IMR-90 (cell line): ENCODE measurements around the gene SLC29A2. TPM values are rescaled to one million over a fixed set of nuclear protein-coding genes. Genes with fewer than 3 reads are reported as not detected.
A peak's percentile ranks its signal among the peaks of the same experiment; 100 is the strongest.

Source experiments
- ATAC-seq: fragments of 200-7000 bp; cut with Tn5 transposase; 2 replicates; pipeline ENCODE4 v1.9.1; 2020; ENCODE audit warnings: low read depth, mild to moderate bottlenecking, moderate library complexity
- BruUV-seq: library from RNA; stranded (reverse); fragments of 400-500 nt; replicated peaks from 2 replicates; lab custom pipeline; 2021; lab: Mats Ljungman, UMichigan
- CTCF ChIA-PET: fragments of 300-600 bp; formaldehyde crosslinking; extraction: SDS; loops from one replicate; lab custom pipeline; 2021; ENCODE audit warnings: antibody characterized with exemption; lab: Yijun Ruan, JAX
- POLR2A ChIA-PET: fragments of 300-600 bp; sonication (Branson Sonifier 250); formaldehyde crosslinking; loops from one replicate; lab custom pipeline; 2022; ENCODE audit warnings: antibody characterized with exemption; ENCODE audit not compliant: unreplicated experiment; lab: Charles Lee
- DNase-seq: peaks from one replicate; pipeline ENCODE4 v3.0.0; 2013
- H2AFZ ChIP-seq: replicated peaks from 2 replicates; pipeline ENCODE3; 2013; ENCODE audit warnings: low read length, mild to moderate bottlenecking; ENCODE audit not compliant: poor library complexity
- H2AK5ac ChIP-seq: 2 replicates; pipeline ENCODE4 v1.6.1; 2013; ENCODE audit warnings: low read depth, low read length, inconsistent platforms
- H2AK9ac ChIP-seq: replicated peaks from 2 replicates; pipeline ENCODE3; 2013; ENCODE audit warnings: mild to moderate bottlenecking, low read depth, low read length, moderate library complexity; ENCODE audit not compliant: poor library complexity
- H2BK120ac ChIP-seq: 2 replicates; pipeline ENCODE4 v1.6.1; 2013; ENCODE audit warnings: low read depth, low read length, inconsistent platforms
- H2BK15ac ChIP-seq: 3 replicates; pipeline ENCODE4 v1.6.1; 2013; ENCODE audit warnings: low read depth, low read length, inconsistent platforms
- H2BK20ac ChIP-seq: 2 replicates; pipeline ENCODE4 v1.6.1; 2013; ENCODE audit warnings: low read depth, mild to moderate bottlenecking, inconsistent platforms, low read length, moderate library complexity
- H2BK5ac ChIP-seq: 2 replicates; pipeline ENCODE4 v1.6.1; 2013; ENCODE audit warnings: mild to moderate bottlenecking, low read depth, low read length, inconsistent platforms; ENCODE audit not compliant: poor library complexity, severe bottlenecking
- H3K14ac ChIP-seq: replicated peaks from 2 replicates; pipeline ENCODE4 v1.6.1; 2013; ENCODE audit warnings: low read depth, low read length, inconsistent platforms
- H3K18ac ChIP-seq: 2 replicates; pipeline ENCODE4 v1.6.1; 2013; ENCODE audit warnings: low read depth, low read length, control low read depth
- H3K23ac ChIP-seq: 2 replicates; pipeline ENCODE4 v1.6.1; 2013; ENCODE audit warnings: low read depth, low read length, inconsistent platforms
- H3K27ac ChIP-seq: 2 replicates; pipeline ENCODE4 v1.5.1; 2013; ENCODE audit warnings: mild to moderate bottlenecking, control low read depth, low read length; ENCODE audit not compliant: insufficient read depth
- H3K27me3 ChIP-seq: 2 replicates; pipeline ENCODE4 v1.6.1; 2013; ENCODE audit warnings: low read length; ENCODE audit not compliant: control insufficient read depth, insufficient read depth
- H3K36me3 ChIP-seq: 2 replicates; pipeline ENCODE4 v1.6.1; 2013; ENCODE audit warnings: low read length, mixed read lengths; ENCODE audit not compliant: control insufficient read depth, insufficient read depth
- H3K4ac ChIP-seq: 2 replicates; pipeline ENCODE4 v1.6.1; 2013; ENCODE audit warnings: low read depth, low read length, inconsistent platforms
- H3K4me1 ChIP-seq: 2 replicates; pipeline ENCODE4 v1.6.1; 2013; ENCODE audit warnings: low read length, mixed read lengths; ENCODE audit not compliant: control insufficient read depth, insufficient read depth
- H3K4me2 ChIP-seq: 2 replicates; pipeline ENCODE4 v1.6.1; 2013; ENCODE audit warnings: low read depth, mild to moderate bottlenecking, control low read depth, low read length, moderate library complexity
- H3K4me3 ChIP-seq: 2 replicates; pipeline ENCODE4 v1.5.1; 2013; ENCODE audit warnings: low read depth, mild to moderate bottlenecking, control low read depth, low read length, moderate library complexity; ENCODE audit not compliant: insufficient read depth
- H3K56ac ChIP-seq: 2 replicates; pipeline ENCODE4 v1.6.1; 2013; ENCODE audit warnings: low read length, inconsistent platforms; ENCODE audit not compliant: insufficient read depth; ENCODE audit errors: extremely low read depth
- H3K79me1 ChIP-seq, 2 experiments: 2 replicates each; pipeline ENCODE4 v1.6.1; 2013; ENCODE audit warnings: low read length in 2 of 2, inconsistent platforms in 1 of 2, low read depth in 1 of 2
- H3K9ac ChIP-seq: 2 replicates; pipeline ENCODE4 v1.6.1; 2013; ENCODE audit warnings: low read depth, low read length, control low read depth
- H3K9me1 ChIP-seq: 2 replicates; pipeline ENCODE4 v1.6.1; 2013; ENCODE audit warnings: low read length, inconsistent platforms; ENCODE audit not compliant: insufficient read depth
- H3K9me3 ChIP-seq: 2 replicates; pipeline ENCODE4 v1.6.1; 2013; ENCODE audit warnings: low read length; ENCODE audit not compliant: control insufficient read depth, insufficient read depth
- H4K20me1 ChIP-seq: 2 replicates; pipeline ENCODE4 v1.6.1; 2013; ENCODE audit warnings: low read length, inconsistent platforms; ENCODE audit not compliant: insufficient read depth
- H4K5ac ChIP-seq: 2 replicates; pipeline ENCODE4 v1.6.1; 2013; ENCODE audit warnings: mild to moderate bottlenecking, low read depth, low read length, control low read depth
- H4K8ac ChIP-seq, 2 experiments: 2 replicates each; pipeline ENCODE4 v1.6.1; 2013; ENCODE audit warnings: low read depth in 2 of 2, low read length in 2 of 2, control low read depth in 1 of 2, inconsistent platforms in 1 of 2
- H4K91ac ChIP-seq: 2 replicates; pipeline ENCODE4 v1.6.1; 2013; ENCODE audit warnings: low read depth, low read length, inconsistent platforms; ENCODE audit not compliant: insufficient read depth
- CEBPB ChIP-seq: IDR thresholded peaks from 2 replicates; pipeline ENCODE4 v1.6.1; 2012; ENCODE audit warnings: low read depth, low read length, improper control_type of control experiment
- MAZ ChIP-seq: IDR thresholded peaks from 2 replicates; pipeline ENCODE4 v1.6.1; 2012; ENCODE audit warnings: low read depth, mild to moderate bottlenecking, low read length, improper control_type of control experiment, moderate library complexity, borderline replicate concordance
- SMC3 ChIP-seq: fragments of 150-350 bp; IDR thresholded peaks from 2 replicates; pipeline ENCODE4 v1.6.1; 2016; ENCODE audit warnings: low read depth, mild to moderate bottlenecking, antibody characterized with exemption, low read length, moderate library complexity
- WGBS, 2 experiments: methylation state at CpG; one replicate each; pipeline versions ENCODE4 v1.1.5 to v1.1.7; 2013; ENCODE audit warnings: missing lambda C conversion rate in 2 of 2; ENCODE audit not compliant: insufficient read length in 1 of 2; ENCODE audit errors: extremely low coverage in 2 of 2; 5-methylcytosine and 5-hydroxymethylcytosine counted together
- dilution Hi-C: fragments of 300-500 bp; cut with HindIII; formaldehyde crosslinking; loops from one replicate; pipeline ENCODE4 v1.14.3; 2018; ENCODE audit warnings: low sequenced_read_pairs; ENCODE audit not compliant: unreplicated experiment
- in situ Hi-C: fragments of 300-500 bp; cut with MboI; formaldehyde crosslinking; loops from 3 replicates; pipeline ENCODE4 v1.14.3; 2019; ENCODE audit warnings: low sequenced_read_pairs, inconsistent platforms, mixed read lengths
- intact Hi-C: fragments of 100-400 bp; cut with micrococcal nuclease; formaldehyde crosslinking; loops from 2 replicates; pipeline ENCODE4 v1.10.0; 2022
- polyA plus RNA-seq, 3 experiments: library from polyadenylated mRNA; depleted of rRNA; stranded (reverse); fragments of >200 nt; gene quantifications; 2 replicates each; pipeline ENCODE4 v1.2.3, GENCODE V29; 2012; ENCODE audit warnings: low replicate concordance in 1 of 3
- total RNA-seq: library from RNA; depleted of rRNA; stranded (reverse); fragments of >200 nt; gene quantifications from 2 replicates; pipeline ENCODE4 v1.2.3, GENCODE V29; 2012
- TF ChIP-seq, protein P1 (sequence below): fragments of 150-350 bp; IDR thresholded peaks from 2 replicates; pipeline ENCODE4 v1.6.1; 2017; ENCODE audit warnings: mild to moderate bottlenecking, antibody characterized with exemption, low read length, low read depth
- TF ChIP-seq, protein P2 (sequence below): conservative IDR thresholded peaks from 2 replicates; pipeline ENCODE4 v1.5.1; 2012; ENCODE audit warnings: mild to moderate bottlenecking, low read depth, low read length, improper control_type of control experiment
- TF ChIP-seq, protein P3 (sequence below): fragments of 150-350 bp; IDR thresholded peaks from 2 replicates; pipeline ENCODE4 v1.6.1; 2016; ENCODE audit warnings: low read depth, mild to moderate bottlenecking, low read length, moderate library complexity, borderline replicate concordance

SLC29A2 gene
- total and polyA plus RNA-seq, 2 of the 4 experiments (the other 2 are of a cell fraction): under 0.01 to 1.2 TPM

DNA sequence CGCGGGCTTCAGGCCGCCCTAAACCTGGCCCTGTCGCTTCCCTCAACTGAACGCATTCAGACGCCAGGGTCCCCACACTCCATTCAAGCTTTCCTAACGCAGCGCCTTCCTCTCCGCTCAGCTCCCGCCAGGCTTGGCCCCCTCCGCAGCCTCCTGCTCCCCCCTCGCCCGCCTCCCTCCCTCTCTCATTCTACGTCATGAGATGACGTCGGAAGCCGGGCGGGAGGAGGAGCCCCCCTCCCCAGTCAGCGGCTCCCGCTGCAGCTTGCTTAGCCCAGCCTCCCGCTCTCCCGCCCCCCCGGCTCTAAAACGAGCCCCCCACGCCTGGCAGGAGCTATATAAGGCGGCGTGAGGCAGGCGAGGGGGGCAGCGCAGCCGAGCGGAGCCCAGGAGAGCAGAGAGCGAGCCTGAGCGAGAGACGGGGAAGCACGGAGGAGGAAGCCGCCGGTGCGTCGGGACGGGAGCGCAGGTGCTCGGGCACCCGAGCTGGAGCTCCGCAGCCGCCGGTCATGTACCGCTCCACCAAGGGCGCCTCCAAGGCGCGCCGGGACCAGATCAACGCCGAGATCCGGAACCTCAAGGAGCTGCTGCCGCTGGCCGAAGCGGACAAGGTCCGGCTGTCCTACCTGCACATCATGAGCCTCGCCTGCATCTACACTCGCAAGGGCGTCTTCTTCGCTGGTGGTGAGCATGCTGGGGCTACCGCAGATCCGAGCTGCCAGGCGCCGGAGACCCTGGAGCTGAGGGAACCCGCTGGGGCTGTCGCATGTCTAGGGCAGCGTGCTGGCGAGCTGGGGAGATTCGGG is 49.3 kb upstream of the SLC29A2 start, which contains the start of gene NPAS4:
TSS of gene NPAS4 (plus strand) at position 365 of the 806 bp plus-strand sequence. CDS start at position 510, 145 bp downstream.
- peaks cover 26% of the 10 kb centered on the region for H3K9me1 ChIP-seq
- no peak within 1 kb of the TSS for H4K5ac ChIP-seq
- ChIA-PET CTCF (interaction anchor here (1.5 kb wide), 1 partner anchor 12 kb away, joined by 8 read pairs; no protein-coding TSS in a partner anchor), POLR2A (no interaction called here)
- in situ Hi-C loops: no loop called here
- H3K4me3 ChIP-seq: no peak within 1 kb of the TSS
- H3K36me3 ChIP-seq: peaks cover 3% of the 10 kb centered on the region; the same call in 1 of the 2 replicates
- H2AFZ ChIP-seq: peak within 1 kb of the TSS; percentile 60
- no peak within 1 kb of the TSS for H3K23ac ChIP-seq
- H2BK120ac ChIP-seq: no peak within 1 kb of the TSS
- H4K20me1 ChIP-seq: peaks cover 56% of the 10 kb centered on the region
- H4K8ac ChIP-seq: no peak within 1 kb of the TSS
- 11% methylated on average over 28 of the region's 71 CpGs; no CpG with 5 or more reads in 1 of the 2 experiments for WGBS, 2 experiments
- no peak for ATAC-seq
- H3K4me2 ChIP-seq: no peak within 1 kb of the TSS
- intact Hi-C loops: no loop called here
- H3K14ac ChIP-seq: no peak within 1 kb of the TSS
- no peak within 1 kb of the TSS for H3K4ac ChIP-seq
- no peak within 1 kb of the TSS for H3K56ac ChIP-seq
- H3K9me3 ChIP-seq: no peaks in the 10 kb centered on the region
- dilution Hi-C loops: no loop called here
- TF ChIP-seq, protein P1, sequence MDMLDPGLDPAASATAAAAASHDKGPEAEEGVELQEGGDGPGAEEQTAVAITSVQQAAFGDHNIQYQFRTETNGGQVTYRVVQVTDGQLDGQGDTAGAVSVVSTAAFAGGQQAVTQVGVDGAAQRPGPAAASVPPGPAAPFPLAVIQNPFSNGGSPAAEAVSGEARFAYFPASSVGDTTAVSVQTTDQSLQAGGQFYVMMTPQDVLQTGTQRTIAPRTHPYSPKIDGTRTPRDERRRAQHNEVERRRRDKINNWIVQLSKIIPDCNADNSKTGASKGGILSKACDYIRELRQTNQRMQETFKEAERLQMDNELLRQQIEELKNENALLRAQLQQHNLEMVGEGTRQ: no peak
- TF ChIP-seq SMC3 (no peak), MAZ (no peak), CEBPB (no peak)
- TF ChIP-seq, protein P2, sequence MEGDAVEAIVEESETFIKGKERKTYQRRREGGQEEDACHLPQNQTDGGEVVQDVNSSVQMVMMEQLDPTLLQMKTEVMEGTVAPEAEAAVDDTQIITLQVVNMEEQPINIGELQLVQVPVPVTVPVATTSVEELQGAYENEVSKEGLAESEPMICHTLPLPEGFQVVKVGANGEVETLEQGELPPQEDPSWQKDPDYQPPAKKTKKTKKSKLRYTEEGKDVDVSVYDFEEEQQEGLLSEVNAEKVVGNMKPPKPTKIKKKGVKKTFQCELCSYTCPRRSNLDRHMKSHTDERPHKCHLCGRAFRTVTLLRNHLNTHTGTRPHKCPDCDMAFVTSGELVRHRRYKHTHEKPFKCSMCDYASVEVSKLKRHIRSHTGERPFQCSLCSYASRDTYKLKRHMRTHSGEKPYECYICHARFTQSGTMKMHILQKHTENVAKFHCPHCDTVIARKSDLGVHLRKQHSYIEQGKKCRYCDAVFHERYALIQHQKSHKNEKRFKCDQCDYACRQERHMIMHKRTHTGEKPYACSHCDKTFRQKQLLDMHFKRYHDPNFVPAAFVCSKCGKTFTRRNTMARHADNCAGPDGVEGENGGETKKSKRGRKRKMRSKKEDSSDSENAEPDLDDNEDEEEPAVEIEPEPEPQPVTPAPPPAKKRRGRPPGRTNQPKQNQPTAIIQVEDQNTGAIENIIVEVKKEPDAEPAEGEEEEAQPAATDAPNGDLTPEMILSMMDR: no peak
- TF ChIP-seq, protein P3, sequence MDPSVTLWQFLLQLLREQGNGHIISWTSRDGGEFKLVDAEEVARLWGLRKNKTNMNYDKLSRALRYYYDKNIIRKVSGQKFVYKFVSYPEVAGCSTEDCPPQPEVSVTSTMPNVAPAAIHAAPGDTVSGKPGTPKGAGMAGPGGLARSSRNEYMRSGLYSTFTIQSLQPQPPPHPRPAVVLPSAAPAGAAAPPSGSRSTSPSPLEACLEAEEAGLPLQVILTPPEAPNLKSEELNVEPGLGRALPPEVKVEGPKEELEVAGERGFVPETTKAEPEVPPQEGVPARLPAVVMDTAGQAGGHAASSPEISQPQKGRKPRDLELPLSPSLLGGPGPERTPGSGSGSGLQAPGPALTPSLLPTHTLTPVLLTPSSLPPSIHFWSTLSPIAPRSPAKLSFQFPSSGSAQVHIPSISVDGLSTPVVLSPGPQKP: no peak
- no peak for DNase-seq
- no peak within 1 kb of the TSS for H4K91ac ChIP-seq
- no peak within 1 kb of the TSS for H2BK15ac ChIP-seq
- H2AK5ac ChIP-seq: no peak within 1 kb of the TSS
- no peak within 1 kb of the TSS for H3K9ac ChIP-seq
- H2BK20ac ChIP-seq: no peak within 1 kb of the TSS
- no peak within 1 kb of the TSS for H2BK5ac ChIP-seq
- peaks cover 3% of the 10 kb centered on the region; the same call in 1 of the 2 replicates for H3K4me1 ChIP-seq
- H3K27me3 ChIP-seq: peaks cover 6% of the 10 kb centered on the region
- peaks cover 0 to 31% of the 10 kb centered on the region in 2 experiments; a peak in 2 of 4 replicates for H3K79me1 ChIP-seq
- H3K27ac ChIP-seq: no peak within 1 kb of the TSS
- BruUV-seq: no TSS peak
- peak within 1 kb of the TSS; percentile 55 for H2AK9ac ChIP-seq
- H3K18ac ChIP-seq: no peak within 1 kb of the TSS
